Measurements from ENCODE around the gene NFATC3. TPM values are rescaled to one million over a fixed set of nuclear protein-coding genes. Genes with fewer than 3 reads are reported as not detected.
"Not testable (repeated sequence)": the region's sequence is repeated elsewhere in the genome, so short reads cannot be mapped to it uniquely, and the experiment has no call there.

Gene NFATC3
- total RNA-seq, 2 donors from 2014 or later: 51.1 to 56.7 TPM

DNA sequence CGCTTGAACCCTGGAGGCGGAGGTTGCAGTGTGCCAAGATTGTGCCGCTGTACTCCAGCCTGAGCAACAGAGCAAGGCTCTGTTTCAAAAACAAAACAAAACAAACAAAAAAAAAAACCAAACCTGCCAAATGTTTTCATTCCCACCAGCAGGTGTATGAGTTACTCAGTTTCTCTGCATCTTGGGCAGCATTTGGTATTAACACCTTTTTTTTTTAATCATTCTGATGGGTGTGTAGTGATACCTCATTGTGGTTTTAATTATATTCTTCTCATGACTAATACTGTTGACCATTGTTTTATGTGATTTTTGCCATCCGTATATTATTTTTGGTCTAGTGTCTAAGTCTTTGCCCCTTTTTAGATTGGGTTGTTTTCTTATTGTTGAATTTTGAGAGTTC, 15.3 kb downstream of the NFATC3 start:
- ATAC-seq (ENCODE audit: insufficient number of reproducible peaks, low FRiP score, low read depth): no peak

DNA sequence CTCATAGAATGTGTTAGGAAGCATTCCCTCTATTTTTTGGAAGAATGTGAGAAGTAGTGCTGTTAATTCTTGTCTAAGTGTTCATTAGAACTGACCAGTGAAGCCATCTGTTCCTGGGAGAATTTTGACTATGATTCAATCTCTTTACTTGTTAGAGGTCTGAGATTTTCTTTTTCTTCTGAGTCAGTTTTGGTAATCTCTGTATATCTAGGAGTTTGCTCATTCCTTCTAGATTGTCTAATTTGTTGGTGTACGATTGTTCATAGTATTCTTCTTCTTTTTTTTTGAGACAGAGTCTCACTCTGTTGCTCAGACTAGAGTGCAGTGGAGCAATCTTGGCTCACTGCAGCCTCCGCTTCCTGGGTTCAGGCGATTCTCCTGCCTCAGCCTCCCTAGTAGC, 20.4 kb downstream of the NFATC3 start:
- Histone ChIP-seq H3K4me3 (no peak overlapping the region), H3K27ac (no peak overlapping the region), H3K36me3 (no peaks in the 10 kb centered on the region), H3K27me3 (replicated peaks; ENCODE audit: insufficient read depth) (no peaks in the 10 kb centered on the region), H3K4me1 (ENCODE audit: control insufficient read depth in 1 of 2, low read depth in 2 of 2) (peaks cover 0 to 4% of the 10 kb centered on the region in 2 donors), H3K9me3 (no peaks in the 10 kb centered on the region)
- DNase-seq (ENCODE audit: low spot score): no peak
- TF ChIP-seq, protein P1, sequence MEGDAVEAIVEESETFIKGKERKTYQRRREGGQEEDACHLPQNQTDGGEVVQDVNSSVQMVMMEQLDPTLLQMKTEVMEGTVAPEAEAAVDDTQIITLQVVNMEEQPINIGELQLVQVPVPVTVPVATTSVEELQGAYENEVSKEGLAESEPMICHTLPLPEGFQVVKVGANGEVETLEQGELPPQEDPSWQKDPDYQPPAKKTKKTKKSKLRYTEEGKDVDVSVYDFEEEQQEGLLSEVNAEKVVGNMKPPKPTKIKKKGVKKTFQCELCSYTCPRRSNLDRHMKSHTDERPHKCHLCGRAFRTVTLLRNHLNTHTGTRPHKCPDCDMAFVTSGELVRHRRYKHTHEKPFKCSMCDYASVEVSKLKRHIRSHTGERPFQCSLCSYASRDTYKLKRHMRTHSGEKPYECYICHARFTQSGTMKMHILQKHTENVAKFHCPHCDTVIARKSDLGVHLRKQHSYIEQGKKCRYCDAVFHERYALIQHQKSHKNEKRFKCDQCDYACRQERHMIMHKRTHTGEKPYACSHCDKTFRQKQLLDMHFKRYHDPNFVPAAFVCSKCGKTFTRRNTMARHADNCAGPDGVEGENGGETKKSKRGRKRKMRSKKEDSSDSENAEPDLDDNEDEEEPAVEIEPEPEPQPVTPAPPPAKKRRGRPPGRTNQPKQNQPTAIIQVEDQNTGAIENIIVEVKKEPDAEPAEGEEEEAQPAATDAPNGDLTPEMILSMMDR (IDR thresholded peaks at IDR 0.05): no peak
- ATAC-seq (ENCODE audit: insufficient number of reproducible peaks, low FRiP score, low read depth): no peak

More for the DNA sequence above, 15.3 kb downstream of the NFATC3 start:
- DNase-seq (ENCODE audit: low spot score): no peak
- peaks cover 0 to 7% of the 10 kb centered on the region in 2 donors for H3K4me1 ChIP-seq (ENCODE audit: control insufficient read depth in 1 of 2, low read depth in 2 of 2)
- no peaks in the 10 kb centered on the region for H3K27me3 ChIP-seq (replicated peaks; ENCODE audit: insufficient read depth)
- TF ChIP-seq, protein P1 (IDR thresholded peaks at IDR 0.05): no peak
- H3K27ac ChIP-seq: no peak overlapping the region
- H3K4me3 ChIP-seq: no peak overlapping the region
- H3K36me3 ChIP-seq: no peaks in the 10 kb centered on the region
- H3K9me3 ChIP-seq: no peaks in the 10 kb centered on the region

DNA sequence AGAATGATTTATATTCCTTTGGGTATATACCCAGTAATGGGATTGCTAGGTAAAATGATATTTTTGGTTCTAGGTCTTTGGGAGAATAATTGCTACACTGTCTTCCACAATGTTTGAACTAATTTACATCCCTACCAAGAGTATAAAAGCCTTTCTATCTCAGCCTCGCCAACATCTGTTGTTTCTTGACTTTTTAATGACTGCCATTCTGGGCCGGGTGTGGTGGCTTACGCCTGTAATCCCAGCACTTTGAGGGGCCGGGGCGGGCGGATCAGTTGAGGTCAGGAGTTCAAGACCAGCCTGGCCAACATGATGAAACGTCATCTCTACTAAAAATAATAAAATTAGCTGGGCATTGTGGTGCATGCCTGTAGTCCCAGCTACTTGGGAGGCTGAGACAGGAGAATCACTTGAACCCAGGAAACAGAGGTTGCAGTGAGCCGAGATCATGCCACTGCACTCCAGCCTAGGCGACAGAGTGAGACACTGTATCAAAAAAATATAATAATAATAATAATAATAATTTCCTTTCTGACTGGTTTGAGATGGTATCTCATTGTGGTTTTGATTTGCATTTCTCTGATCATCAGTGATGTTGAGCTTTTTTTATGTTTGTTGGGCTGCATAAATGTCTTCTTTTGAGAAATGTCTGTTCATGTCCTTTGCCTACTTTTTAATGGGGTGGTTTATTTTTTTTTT, 22.2 kb downstream of the NFATC3 start:
- not testable (repeated sequence) for H3K27ac ChIP-seq; H3K9me3 ChIP-seq; H3K27me3 ChIP-seq (replicated peaks; ENCODE audit: insufficient read depth); DNase-seq (ENCODE audit: low spot score); H3K36me3 ChIP-seq; H3K4me1 ChIP-seq (ENCODE audit: control insufficient read depth in 1 of 2, low read depth in 2 of 2); H3K4me3 ChIP-seq; ATAC-seq (ENCODE audit: insufficient number of reproducible peaks, low FRiP score, low read depth)

DNA sequence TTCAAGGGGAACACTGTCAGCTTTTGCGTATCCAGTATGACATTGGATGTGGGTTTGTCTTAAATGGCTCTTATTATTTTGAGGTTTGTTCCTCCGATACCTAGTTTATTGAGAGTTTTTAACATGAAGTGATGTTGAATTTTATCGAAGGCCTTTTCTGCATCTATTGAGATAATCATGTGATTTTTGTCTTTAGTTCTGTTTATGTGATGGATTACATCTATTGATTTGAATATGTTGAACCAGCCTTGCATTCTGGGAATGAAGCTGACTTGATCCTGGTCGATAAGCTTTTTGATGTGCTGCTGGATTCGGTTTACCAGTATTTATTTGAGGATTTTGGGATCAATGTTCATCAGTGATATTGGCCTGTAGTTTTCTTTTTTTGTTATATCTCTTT, 24.0 kb downstream of the NFATC3 start:
- H3K4me1 ChIP-seq (ENCODE audit: control insufficient read depth in 1 of 2, low read depth in 2 of 2); DNase-seq (ENCODE audit: low spot score); H3K27me3 ChIP-seq (replicated peaks; ENCODE audit: insufficient read depth); H3K27ac ChIP-seq; H3K9me3 ChIP-seq; ATAC-seq (ENCODE audit: insufficient number of reproducible peaks, low FRiP score, low read depth); H3K4me3 ChIP-seq; H3K36me3 ChIP-seq: not testable (repeated sequence)

DNA sequence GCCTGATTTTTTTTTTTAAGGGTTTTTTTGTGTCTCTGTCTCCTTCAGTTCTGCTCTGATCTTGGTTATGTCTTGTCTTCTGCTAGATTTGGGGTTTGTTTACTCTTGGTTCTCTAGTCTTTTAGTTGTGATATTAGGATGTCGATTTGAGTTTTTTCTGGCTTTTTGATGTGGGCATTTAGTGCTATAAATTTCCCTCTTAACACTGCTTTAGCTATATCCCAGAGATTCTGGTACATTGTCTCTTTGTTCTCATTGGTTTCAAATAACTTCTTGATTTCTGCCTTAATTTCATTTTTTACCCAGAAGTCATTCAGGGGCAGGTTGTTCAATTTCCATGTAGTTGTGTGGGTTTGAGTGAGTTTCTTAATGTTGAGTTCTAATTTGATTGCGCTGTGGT, 25.4 kb downstream of the NFATC3 start:
- not testable (repeated sequence) for H3K27ac ChIP-seq; H3K4me3 ChIP-seq; H3K36me3 ChIP-seq; ATAC-seq (ENCODE audit: insufficient number of reproducible peaks, low FRiP score, low read depth); H3K27me3 ChIP-seq (replicated peaks; ENCODE audit: insufficient read depth); DNase-seq (ENCODE audit: low spot score); H3K4me1 ChIP-seq (ENCODE audit: control insufficient read depth in 1 of 2, low read depth in 2 of 2); H3K9me3 ChIP-seq

DNA sequence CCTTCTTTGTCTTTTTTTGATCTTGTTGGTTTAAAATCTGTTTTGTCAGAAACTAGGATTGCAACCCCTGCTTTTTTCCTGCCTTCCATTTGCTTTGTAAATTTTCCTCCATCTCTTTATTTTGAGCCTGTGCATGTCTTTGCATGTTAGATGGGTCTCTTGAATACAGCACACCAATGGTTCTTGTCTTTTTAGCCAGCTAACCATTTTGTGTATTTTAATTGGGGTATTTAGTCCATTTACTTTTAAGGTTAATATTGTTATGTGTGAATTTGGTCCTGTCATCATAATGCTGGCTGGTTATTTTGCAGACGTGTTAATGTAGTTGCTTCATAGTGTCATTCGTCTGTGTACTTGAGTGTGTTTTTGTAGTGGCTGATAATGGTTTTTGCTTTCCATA, 26.2 kb downstream of the NFATC3 start:
- no peak for DNase-seq (ENCODE audit: low spot score)
- ATAC-seq (ENCODE audit: insufficient number of reproducible peaks, low FRiP score, low read depth): no peak
- Histone ChIP-seq H3K9me3 (no peaks in the 10 kb centered on the region), H3K36me3 (no peaks in the 10 kb centered on the region), H3K4me3 (no peak overlapping the region), H3K27me3 (replicated peaks; ENCODE audit: insufficient read depth) (no peaks in the 10 kb centered on the region), H3K27ac (no peak overlapping the region), H3K4me1 (ENCODE audit: control insufficient read depth in 1 of 2, low read depth in 2 of 2) (peaks cover 0 to 8% of the 10 kb centered on the region in 2 donors)
- TF ChIP-seq, protein P1 (IDR thresholded peaks at IDR 0.05): no peak

Data from thoracic aorta (tissue), 2 donors.